Activated CD8-positive, alpha-beta memory T cell treated with anti-CD3 and anti-CD28 coated beads for 1 hour (primary cell): Measurements from ENCODE around the gene AP3B2.
"Not testable (repeated sequence)": the region's sequence is repeated elsewhere in the genome, so short reads cannot be mapped to it uniquely, and the experiment has no call there.

Experiments used
- DNase-seq, 2 donors: peaks; one replicate each; pipeline ENCODE4 v3.0.0-alpha.2; 2020; ENCODE audit warnings: low read depth in 1 of 2; ENCODE audit errors: extremely low read depth in 1 of 2

Gene AP3B2

GRCh38 chr15:82709421-82710207 is at the start of gene AP3B2:
Gene AP3B2 (minus strand): TSS chr15:82709875. CDS start chr15:82709706, 169 bp downstream.
- DNase-seq: peak; percentile 18 to 49

GRCh38 chr15:82751308-82751707 is 41.6 kb upstream of the AP3B2 start:
- no peak for DNase-seq

- no peak for DNase-seq
These were observed 41.1 kb upstream of the AP3B2 start for GRCh38 chr15:82750831-82751180.

GRCh38 chr15:82749951-82750830 is 40.5 kb upstream of the AP3B2 start:
- peak; percentile 49 to 71 for DNase-seq

- DNase-seq: no peak
These were observed 38.6 kb upstream of the AP3B2 start for GRCh38 chr15:82748315-82748714.

GRCh38 chr15:82743810-82744209 is 34.1 kb upstream of the AP3B2 start:
- no peak for DNase-seq

- no peak for DNase-seq
These were observed 32.5 kb upstream of the AP3B2 start for GRCh38 chr15:82742134-82742533.

- no peak for DNase-seq
These were observed 29.4 kb upstream of the AP3B2 start for GRCh38 chr15:82739086-82739485.

GRCh38 chr15:82737975-82738374 is 28.3 kb upstream of the AP3B2 start:
- no peak for DNase-seq

- DNase-seq: no peak
These were observed 21.9 kb upstream of the AP3B2 start for GRCh38 chr15:82731527-82731926.

- no peak for DNase-seq
These were observed 20.4 kb upstream of the AP3B2 start for GRCh38 chr15:82730022-82730530.

- no peak for DNase-seq
These were observed 17.1 kb upstream of the AP3B2 start for GRCh38 chr15:82726816-82727215.

GRCh38 chr15:82715003-82715402 is 5.3 kb upstream of the AP3B2 start:
- DNase-seq: no peak

GRCh38 chr15:82714016-82714415 is 4.3 kb upstream of the AP3B2 start:
- DNase-seq: no peak

GRCh38 chr15:82712036-82712435 is 2.4 kb upstream of the AP3B2 start:
- no peak for DNase-seq

- DNase-seq: no peak
These were observed 1.3 kb upstream of the AP3B2 start for GRCh38 chr15:82710926-82711490.

- no peak for DNase-seq
These were observed 507 bp upstream of the AP3B2 start for GRCh38 chr15:82710208-82710555.

- no peak for DNase-seq
These were observed 624 bp downstream of the AP3B2 start for GRCh38 chr15:82709081-82709420.

GRCh38 chr15:82705856-82706255 is 3.8 kb downstream of the AP3B2 start:
- not testable (repeated sequence) for DNase-seq

GRCh38 chr15:82699726-82700125 is 9.9 kb downstream of the AP3B2 start:
- DNase-seq: no peak

- DNase-seq: no peak
These were observed 10.8 kb downstream of the AP3B2 start for GRCh38 chr15:82698711-82699345.
